Prostate gland (tissue), 2 donors: Measurements from ENCODE around the gene HSD3B1.

Source experiments
- POLR2A ChIP-seq: fragments of 450-650 bp; IDR thresholded peaks from one replicate; pipeline ENCODE4 v1.6.1; 2016; ENCODE audit warnings: antibody characterized with exemption, mild to moderate bottlenecking
- POLR2AphosphoS5 ChIP-seq: sonication (generic); formaldehyde crosslinking; IDR thresholded peaks from one replicate; pipeline ENCODE4 v1.6.1; 2017; ENCODE audit warnings: antibody characterized with exemption
- TF ChIP-seq, protein P1 (sequence below), 4 experiments: fragments of 200-600 bp in 2 of 4; fragments of 450-650 bp in 2 of 4; sonication (generic) in 2 of 4; IDR thresholded peaks; 1 replicate in 3 of 4; 2 replicates in 1 of 4; pipeline ENCODE4 v1.5.1; 2016 to 2019; ENCODE audit warnings: antibody characterized with exemption in 4 of 4, mild to moderate bottlenecking in 2 of 4, moderate library complexity in 2 of 4

DNA sequence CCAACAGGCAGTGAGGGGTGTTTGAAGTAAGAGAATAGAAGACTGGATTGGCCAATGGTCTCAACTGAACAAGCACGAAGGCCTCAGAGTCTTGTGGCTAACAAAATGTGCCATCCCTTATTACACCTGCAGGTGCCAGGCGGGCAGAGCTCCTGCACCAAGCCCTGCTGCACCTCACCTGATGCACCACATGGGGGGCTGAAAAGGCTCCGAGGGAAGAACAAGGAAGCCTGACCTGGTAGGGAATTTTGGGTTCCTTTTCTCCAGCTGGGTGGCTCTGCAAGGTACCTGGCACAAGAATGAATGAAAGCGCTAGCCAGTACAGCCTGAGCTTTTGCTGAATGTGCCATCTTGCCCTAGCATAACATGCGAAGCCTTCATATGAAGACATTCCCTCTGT, 9.7 kb downstream of the HSD3B1 start:
- TF ChIP-seq, protein P1, sequence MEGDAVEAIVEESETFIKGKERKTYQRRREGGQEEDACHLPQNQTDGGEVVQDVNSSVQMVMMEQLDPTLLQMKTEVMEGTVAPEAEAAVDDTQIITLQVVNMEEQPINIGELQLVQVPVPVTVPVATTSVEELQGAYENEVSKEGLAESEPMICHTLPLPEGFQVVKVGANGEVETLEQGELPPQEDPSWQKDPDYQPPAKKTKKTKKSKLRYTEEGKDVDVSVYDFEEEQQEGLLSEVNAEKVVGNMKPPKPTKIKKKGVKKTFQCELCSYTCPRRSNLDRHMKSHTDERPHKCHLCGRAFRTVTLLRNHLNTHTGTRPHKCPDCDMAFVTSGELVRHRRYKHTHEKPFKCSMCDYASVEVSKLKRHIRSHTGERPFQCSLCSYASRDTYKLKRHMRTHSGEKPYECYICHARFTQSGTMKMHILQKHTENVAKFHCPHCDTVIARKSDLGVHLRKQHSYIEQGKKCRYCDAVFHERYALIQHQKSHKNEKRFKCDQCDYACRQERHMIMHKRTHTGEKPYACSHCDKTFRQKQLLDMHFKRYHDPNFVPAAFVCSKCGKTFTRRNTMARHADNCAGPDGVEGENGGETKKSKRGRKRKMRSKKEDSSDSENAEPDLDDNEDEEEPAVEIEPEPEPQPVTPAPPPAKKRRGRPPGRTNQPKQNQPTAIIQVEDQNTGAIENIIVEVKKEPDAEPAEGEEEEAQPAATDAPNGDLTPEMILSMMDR (IDR thresholded peaks at IDR 0.05), result no peak
- TF ChIP-seq POLR2AphosphoS5 (no peak), POLR2A (no peak)
